GM13976 (cell line): ENCODE results near the gene CFAP74.

Experiments used
- DNase-seq: peaks from one replicate; pipeline ENCODE4 v3.0.0; 2012; ENCODE audit warnings: low spot score
- CTCF ChIP-seq: IDR thresholded peaks from 2 replicates; pipeline ENCODE4 v1.5.1; 2012; ENCODE audit warnings: borderline replicate concordance, mild to moderate bottlenecking; ENCODE audit not compliant: insufficient read depth; ENCODE audit errors: extremely low read depth, missing control alignments, control extremely low read depth
- in situ Hi-C: fragments of 300-500 bp; cut with MboI; formaldehyde crosslinking; loops from one replicate; pipeline ENCODE4 v1.12.0; 2022; ENCODE audit warnings: low sequenced_read_pairs, mixed read lengths, inconsistent platforms; ENCODE audit not compliant: unreplicated experiment

Gene CFAP74

GRCh38 chr1:1893291-1893985 is 110.1 kb downstream of the CFAP74 start:
- DNase-seq: no peak
- in situ Hi-C loops: no loop called here
- no peak for TF ChIP-seq CTCF

GRCh38 chr1:1892763-1893120 is 110.8 kb downstream of the CFAP74 start:
- no peak for TF ChIP-seq CTCF
- DNase-seq: no peak
- in situ Hi-C loops: no loop called here

DNA sequence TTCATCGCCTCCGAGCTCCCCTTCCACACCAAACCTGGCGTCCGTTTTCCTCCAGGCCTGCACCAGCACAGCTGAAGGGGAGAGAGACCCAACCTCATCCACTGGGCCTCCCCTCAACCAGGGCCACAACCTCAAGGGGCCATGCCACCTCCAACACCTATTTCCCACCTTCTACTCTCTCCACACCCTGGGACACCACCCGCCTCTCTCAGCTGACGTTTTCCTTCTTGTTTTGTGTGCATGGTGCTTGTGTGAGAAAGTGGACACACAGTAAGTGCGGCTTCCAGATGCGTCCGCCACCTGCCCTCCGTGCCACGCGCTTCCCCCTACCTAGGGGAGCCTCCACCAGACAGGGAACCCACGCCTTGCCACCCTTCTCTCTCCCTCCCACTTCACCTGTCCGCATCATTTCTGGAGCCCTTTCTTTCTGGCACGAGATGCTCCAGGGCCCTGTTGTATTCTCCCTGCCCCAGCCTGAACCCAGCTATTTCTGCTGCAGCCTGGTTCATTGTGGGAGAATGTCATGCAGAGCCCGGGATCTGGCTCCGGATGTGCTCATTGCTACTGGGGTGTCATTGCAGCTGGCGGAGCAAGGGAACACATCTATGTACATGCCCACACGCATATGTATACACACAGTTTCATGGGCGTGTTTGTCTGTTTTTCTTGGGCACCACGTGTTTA is 111.4 kb downstream of the CFAP74 start:
- no peak for DNase-seq
- TF ChIP-seq CTCF: no peak
- in situ Hi-C loops: no loop called here

DNA sequence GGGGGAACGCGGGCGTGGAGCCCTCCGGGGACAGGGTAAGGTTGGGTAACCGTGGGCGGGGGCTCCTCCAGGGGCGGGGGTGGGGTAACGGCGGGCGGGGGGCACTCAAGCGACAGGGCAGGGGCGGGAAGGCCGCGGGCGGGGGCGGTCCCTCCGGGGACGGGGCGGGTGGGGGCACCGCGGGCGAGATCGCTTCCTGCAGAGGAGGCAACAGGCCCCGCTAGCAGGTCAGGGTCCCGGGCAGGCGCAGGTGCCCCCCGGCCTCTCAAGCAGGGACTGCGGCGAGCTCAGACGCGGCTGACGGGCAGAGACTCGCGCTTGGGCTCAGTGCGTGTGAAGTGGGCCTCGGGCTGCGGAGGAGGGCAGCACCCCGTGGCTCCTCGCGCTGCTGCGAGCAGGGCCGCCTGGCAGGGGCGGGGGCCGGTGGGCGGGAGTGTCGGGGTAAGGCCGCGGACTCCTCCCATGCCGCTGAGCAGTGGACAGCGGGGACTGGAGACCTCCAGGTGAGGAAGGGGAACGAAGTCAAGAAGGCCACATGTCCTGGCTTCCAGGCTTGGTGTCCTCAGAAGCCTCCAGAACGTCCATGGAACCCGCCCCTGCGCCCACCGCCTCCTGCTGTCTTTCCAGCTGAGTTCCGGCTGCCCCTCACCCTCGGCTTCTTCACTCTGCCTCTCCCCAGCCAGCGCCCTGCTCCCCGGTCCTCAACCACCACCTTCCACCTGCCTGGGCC is 112.1 kb downstream of the CFAP74 start:
- TF ChIP-seq CTCF: no peak
- peak; percentile 92 for DNase-seq
- in situ Hi-C loops: no loop called here

DNA sequence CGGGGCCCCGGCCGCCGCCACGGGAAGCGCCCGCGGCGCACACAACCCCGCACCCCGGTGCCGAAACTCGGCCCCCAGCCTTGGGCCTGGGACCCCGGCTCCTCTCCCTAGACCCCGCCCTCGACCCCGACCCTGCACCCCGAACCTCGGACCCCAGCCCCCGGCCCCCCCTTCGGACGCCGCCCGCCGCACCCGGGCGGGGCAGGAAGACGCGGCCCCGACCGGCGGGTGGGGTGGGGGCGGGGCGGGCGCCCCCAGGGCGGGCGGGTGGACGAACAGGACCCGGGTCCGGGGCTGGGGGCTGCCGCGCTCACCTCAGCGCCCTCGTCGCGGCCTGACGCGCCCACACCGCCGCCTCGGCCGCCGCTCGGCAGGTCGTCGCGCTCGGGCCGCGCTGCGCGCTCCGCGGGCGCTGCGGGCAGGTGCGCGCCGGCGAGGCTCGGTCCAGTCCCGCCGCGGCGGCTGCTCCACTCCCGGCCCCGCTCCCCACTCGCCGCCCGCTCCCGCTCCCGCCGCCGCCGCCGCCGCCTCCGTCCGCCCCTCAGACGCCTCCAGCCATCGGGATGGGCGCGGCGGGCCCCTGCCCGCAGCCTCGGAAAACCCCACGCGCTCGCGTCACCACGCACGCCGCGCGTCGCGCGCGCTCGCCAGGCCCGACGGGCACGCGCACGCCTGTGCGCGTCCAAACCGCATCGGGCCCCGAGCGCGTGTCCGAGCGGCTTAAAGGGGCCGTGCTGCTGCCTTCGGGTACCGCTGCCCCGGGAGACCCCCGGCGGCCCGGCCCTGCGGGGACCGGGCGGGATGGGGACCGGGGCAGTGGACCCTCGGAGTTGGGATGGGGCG is 112.9 kb downstream of the CFAP74 start, which contains the start of gene GNB1:
GNB1 (minus strand) TSS at position 582 of the 843 bp plus-strand sequence. CDS start 65,634 bp downstream, outside the sequence.
- DNase-seq: peak; percentile 97
- in situ Hi-C loops: no loop called here
- TF ChIP-seq CTCF: no peak
